NCI-H526 (cell line): Measurements from ENCODE around the gene GRIK3.

ENCODE experiments used
- DNase-seq, 2 experiments: peaks; one replicate each; lab custom pipeline; 2025; lab: John Stamatoyannopoulos, UW

GRIK3 gene

GRCh38 chr1:36825226-36825625 lies 209.1 kb downstream of the GRIK3 start:
- no peak for DNase-seq

- DNase-seq = no peak
These were observed 209.9 kb downstream of the GRIK3 start for GRCh38 chr1:36824390-36824861.

- no peak for DNase-seq
These were observed 211.7 kb downstream of the GRIK3 start for GRCh38 chr1:36822648-36823047.

GRCh38 chr1:36821386-36821785 lies 212.9 kb downstream of the GRIK3 start:
- DNase-seq = no peak

GRCh38 chr1:36818771-36819170 lies 215.5 kb downstream of the GRIK3 start:
- no peak for DNase-seq

- DNase-seq = no peak
These were observed 218.0 kb downstream of the GRIK3 start for GRCh38 chr1:36816348-36816747.

GRCh38 chr1:36814774-36815173 lies 219.5 kb downstream of the GRIK3 start:
- no peak for DNase-seq

- no peak for DNase-seq
These were observed 220.2 kb downstream of the GRIK3 start for GRCh38 chr1:36814083-36814482.

GRCh38 chr1:36807262-36807661 lies 227.1 kb downstream of the GRIK3 start:
- no peak for DNase-seq

GRCh38 chr1:36805979-36806640 lies 228.2 kb downstream of the GRIK3 start:
- DNase-seq = no peak

GRCh38 chr1:36804669-36805314 lies 229.5 kb downstream of the GRIK3 start:
- no peak for DNase-seq

GRCh38 chr1:36803868-36804570 lies 230.3 kb downstream of the GRIK3 start:
- no peak for DNase-seq

GRCh38 chr1:36802018-36802417 lies 232.3 kb downstream of the GRIK3 start:
- peak in 1 of 2 experiments; percentile 16 for DNase-seq

- no peak for DNase-seq
These were observed 236.6 kb downstream of the GRIK3 start for GRCh38 chr1:36797761-36798160.

- peak in 1 of 2 experiments; percentile 28 for DNase-seq
These were observed 237.6 kb downstream of the GRIK3 start for GRCh38 chr1:36796733-36797132.

- DNase-seq = no peak
These were observed 238.2 kb downstream of the GRIK3 start for GRCh38 chr1:36796106-36796590.

GRCh38 chr1:36794460-36794859 lies 239.9 kb downstream of the GRIK3 start:
- no peak for DNase-seq

GRCh38 chr1:36793452-36793851 lies 240.9 kb downstream of the GRIK3 start:
- no peak for DNase-seq

- DNase-seq = no peak
These were observed 242.0 kb downstream of the GRIK3 start for GRCh38 chr1:36792292-36792691.

GRCh38 chr1:36790191-36790590 lies 244.1 kb downstream of the GRIK3 start:
- peak; percentile 58 to 63 for DNase-seq

GRCh38 chr1:36789535-36789934 lies 244.8 kb downstream of the GRIK3 start:
- DNase-seq = no peak

- peak in 1 of 2 experiments; percentile 30 for DNase-seq
These were observed 246.9 kb downstream of the GRIK3 start for GRCh38 chr1:36787312-36787913.
